IMR-90 (cell line): Measurements from ENCODE around the gene CD34. TPM values are rescaled to one million over a fixed set of nuclear protein-coding genes. Genes with fewer than 3 reads are reported as not detected.

Experiments used
- ATAC-seq: fragments of 200-7000 bp; cut with Tn5 transposase; 2 replicates; pipeline ENCODE4 v1.9.1; 2020; ENCODE audit warnings: low read depth, mild to moderate bottlenecking, moderate library complexity
- BruUV-seq: library from RNA; stranded (reverse); fragments of 400-500 nt; replicated peaks from 2 replicates; lab custom pipeline; 2021; lab: Mats Ljungman, UMichigan
- CTCF ChIA-PET: fragments of 300-600 bp; formaldehyde crosslinking; extraction: SDS; loops from one replicate; lab custom pipeline; 2021; ENCODE audit warnings: antibody characterized with exemption; lab: Yijun Ruan, JAX
- POLR2A ChIA-PET: fragments of 300-600 bp; sonication (Branson Sonifier 250); formaldehyde crosslinking; loops from one replicate; lab custom pipeline; 2022; ENCODE audit warnings: antibody characterized with exemption; ENCODE audit not compliant: unreplicated experiment; lab: Charles Lee
- DNase-seq: peaks from one replicate; pipeline ENCODE4 v3.0.0; 2013
- H2AFZ ChIP-seq: replicated peaks from 2 replicates; pipeline ENCODE3; 2013; ENCODE audit warnings: low read length, mild to moderate bottlenecking; ENCODE audit not compliant: poor library complexity
- H2AK5ac ChIP-seq: 2 replicates; pipeline ENCODE4 v1.6.1; 2013; ENCODE audit warnings: low read depth, low read length, inconsistent platforms
- H2AK9ac ChIP-seq: replicated peaks from 2 replicates; pipeline ENCODE3; 2013; ENCODE audit warnings: mild to moderate bottlenecking, low read depth, low read length, moderate library complexity; ENCODE audit not compliant: poor library complexity
- H2BK120ac ChIP-seq: 2 replicates; pipeline ENCODE4 v1.6.1; 2013; ENCODE audit warnings: low read depth, low read length, inconsistent platforms
- H2BK15ac ChIP-seq: 3 replicates; pipeline ENCODE4 v1.6.1; 2013; ENCODE audit warnings: low read depth, low read length, inconsistent platforms
- H2BK20ac ChIP-seq: 2 replicates; pipeline ENCODE4 v1.6.1; 2013; ENCODE audit warnings: low read depth, mild to moderate bottlenecking, inconsistent platforms, low read length, moderate library complexity
- H2BK5ac ChIP-seq: 2 replicates; pipeline ENCODE4 v1.6.1; 2013; ENCODE audit warnings: mild to moderate bottlenecking, low read depth, low read length, inconsistent platforms; ENCODE audit not compliant: poor library complexity, severe bottlenecking
- H3K14ac ChIP-seq: replicated peaks from 2 replicates; pipeline ENCODE4 v1.6.1; 2013; ENCODE audit warnings: low read depth, low read length, inconsistent platforms
- H3K18ac ChIP-seq: 2 replicates; pipeline ENCODE4 v1.6.1; 2013; ENCODE audit warnings: low read depth, low read length, control low read depth
- H3K23ac ChIP-seq: 2 replicates; pipeline ENCODE4 v1.6.1; 2013; ENCODE audit warnings: low read depth, low read length, inconsistent platforms
- H3K27ac ChIP-seq: 2 replicates; pipeline ENCODE4 v1.5.1; 2013; ENCODE audit warnings: mild to moderate bottlenecking, control low read depth, low read length; ENCODE audit not compliant: insufficient read depth
- H3K27me3 ChIP-seq: 2 replicates; pipeline ENCODE4 v1.6.1; 2013; ENCODE audit warnings: low read length; ENCODE audit not compliant: control insufficient read depth, insufficient read depth
- H3K36me3 ChIP-seq: 2 replicates; pipeline ENCODE4 v1.6.1; 2013; ENCODE audit warnings: low read length, mixed read lengths; ENCODE audit not compliant: control insufficient read depth, insufficient read depth
- H3K4ac ChIP-seq: 2 replicates; pipeline ENCODE4 v1.6.1; 2013; ENCODE audit warnings: low read depth, low read length, inconsistent platforms
- H3K4me1 ChIP-seq: 2 replicates; pipeline ENCODE4 v1.6.1; 2013; ENCODE audit warnings: low read length, mixed read lengths; ENCODE audit not compliant: control insufficient read depth, insufficient read depth
- H3K4me2 ChIP-seq: 2 replicates; pipeline ENCODE4 v1.6.1; 2013; ENCODE audit warnings: low read depth, mild to moderate bottlenecking, control low read depth, low read length, moderate library complexity
- H3K4me3 ChIP-seq: 2 replicates; pipeline ENCODE4 v1.5.1; 2013; ENCODE audit warnings: low read depth, mild to moderate bottlenecking, control low read depth, low read length, moderate library complexity; ENCODE audit not compliant: insufficient read depth
- H3K56ac ChIP-seq: 2 replicates; pipeline ENCODE4 v1.6.1; 2013; ENCODE audit warnings: low read length, inconsistent platforms; ENCODE audit not compliant: insufficient read depth; ENCODE audit errors: extremely low read depth
- H3K79me1 ChIP-seq, 2 experiments: 2 replicates each; pipeline ENCODE4 v1.6.1; 2013; ENCODE audit warnings: low read length in 2 of 2, inconsistent platforms in 1 of 2, low read depth in 1 of 2
- H3K9ac ChIP-seq: 2 replicates; pipeline ENCODE4 v1.6.1; 2013; ENCODE audit warnings: low read depth, low read length, control low read depth
- H3K9me1 ChIP-seq: 2 replicates; pipeline ENCODE4 v1.6.1; 2013; ENCODE audit warnings: low read length, inconsistent platforms; ENCODE audit not compliant: insufficient read depth
- H3K9me3 ChIP-seq: 2 replicates; pipeline ENCODE4 v1.6.1; 2013; ENCODE audit warnings: low read length; ENCODE audit not compliant: control insufficient read depth, insufficient read depth
- H4K20me1 ChIP-seq: 2 replicates; pipeline ENCODE4 v1.6.1; 2013; ENCODE audit warnings: low read length, inconsistent platforms; ENCODE audit not compliant: insufficient read depth
- H4K5ac ChIP-seq: 2 replicates; pipeline ENCODE4 v1.6.1; 2013; ENCODE audit warnings: mild to moderate bottlenecking, low read depth, low read length, control low read depth
- H4K8ac ChIP-seq, 2 experiments: 2 replicates each; pipeline ENCODE4 v1.6.1; 2013; ENCODE audit warnings: low read depth in 2 of 2, low read length in 2 of 2, control low read depth in 1 of 2, inconsistent platforms in 1 of 2
- H4K91ac ChIP-seq: 2 replicates; pipeline ENCODE4 v1.6.1; 2013; ENCODE audit warnings: low read depth, low read length, inconsistent platforms; ENCODE audit not compliant: insufficient read depth
- MAFK ChIP-seq: IDR thresholded peaks from 2 replicates; pipeline ENCODE4 v1.6.1; 2012; ENCODE audit warnings: low read depth, low read length, improper control_type of control experiment
- POLR2A ChIP-seq: IDR thresholded peaks from 2 replicates; pipeline ENCODE4 v1.6.1; 2012; ENCODE audit warnings: mild to moderate bottlenecking, low read depth, low read length
- RAD21 ChIP-seq: IDR thresholded peaks from 2 replicates; pipeline ENCODE4 v1.6.1; 2012; ENCODE audit warnings: low read length, improper control_type of control experiment
- SMC3 ChIP-seq: fragments of 150-350 bp; IDR thresholded peaks from 2 replicates; pipeline ENCODE4 v1.6.1; 2016; ENCODE audit warnings: low read depth, mild to moderate bottlenecking, antibody characterized with exemption, low read length, moderate library complexity
- WGBS, 2 experiments: methylation state at CpG; one replicate each; pipeline versions ENCODE4 v1.1.5 to v1.1.7; 2013; ENCODE audit warnings: missing lambda C conversion rate in 2 of 2; ENCODE audit not compliant: insufficient read length in 1 of 2; ENCODE audit errors: extremely low coverage in 2 of 2; 5-methylcytosine and 5-hydroxymethylcytosine counted together
- dilution Hi-C: fragments of 300-500 bp; cut with HindIII; formaldehyde crosslinking; loops from one replicate; pipeline ENCODE4 v1.14.3; 2018; ENCODE audit warnings: low sequenced_read_pairs; ENCODE audit not compliant: unreplicated experiment
- in situ Hi-C: fragments of 300-500 bp; cut with MboI; formaldehyde crosslinking; loops from 3 replicates; pipeline ENCODE4 v1.14.3; 2019; ENCODE audit warnings: low sequenced_read_pairs, inconsistent platforms, mixed read lengths
- intact Hi-C: fragments of 100-400 bp; cut with micrococcal nuclease; formaldehyde crosslinking; loops from 2 replicates; pipeline ENCODE4 v1.10.0; 2022
- polyA plus RNA-seq, 3 experiments: library from polyadenylated mRNA; depleted of rRNA; stranded (reverse); fragments of >200 nt; gene quantifications; 2 replicates each; pipeline ENCODE4 v1.2.3, GENCODE V29; 2012; ENCODE audit warnings: low replicate concordance in 1 of 3
- total RNA-seq: library from RNA; depleted of rRNA; stranded (reverse); fragments of >200 nt; gene quantifications from 2 replicates; pipeline ENCODE4 v1.2.3, GENCODE V29; 2012

CD34 gene
- total and polyA plus RNA-seq, 2 of the 4 experiments (the other 2 are of a cell fraction), result 0.14 TPM; not detected in 1

DNA sequence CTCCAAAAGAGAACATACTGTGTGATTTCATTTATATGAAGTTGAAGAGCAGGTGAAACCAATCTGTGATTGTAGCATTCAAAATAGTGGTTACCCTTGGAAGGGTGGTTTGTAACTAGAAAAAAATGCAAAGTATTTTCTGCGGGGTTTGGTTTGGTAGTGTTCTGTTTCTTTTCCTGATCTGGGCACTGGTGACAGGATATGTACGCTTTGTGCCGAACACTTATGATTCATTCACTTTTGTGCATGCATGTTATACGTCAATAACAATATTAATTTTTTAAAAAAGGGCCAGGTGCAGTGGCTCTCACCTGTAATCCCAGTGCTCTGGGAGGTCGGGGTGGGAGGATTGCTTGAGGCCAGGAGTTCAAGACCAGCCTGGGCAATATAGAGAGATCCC lies 63.8 kb downstream of the CD34 start:
- no peak overlapping the region for H2BK5ac ChIP-seq
- ATAC-seq (no peak), DNase-seq (no peak)
- H2BK20ac ChIP-seq, result no peak overlapping the region
- no peaks in the 10 kb centered on the region for H3K9me3 ChIP-seq
- H3K56ac ChIP-seq, result no peak overlapping the region
- H2BK120ac ChIP-seq, result no peak overlapping the region
- H3K36me3 ChIP-seq, result no peaks in the 10 kb centered on the region
- H3K27me3 ChIP-seq, result no peaks in the 10 kb centered on the region
- H3K14ac ChIP-seq, result no peak overlapping the region
- no peak overlapping the region for H4K91ac ChIP-seq
- H2AFZ ChIP-seq, result no peak overlapping the region
- dilution Hi-C loops (no loop called here), intact Hi-C loops (no loop called here), in situ Hi-C loops (no loop called here)
- no peak overlapping the region for H3K9ac ChIP-seq
- TF ChIP-seq MAFK, result no peak
- no peak for TF ChIP-seq RAD21
- TF ChIP-seq SMC3, result no peak
- TF ChIP-seq POLR2A, result no peak
- POLR2A ChIA-PET, result no interaction called here
- CTCF ChIA-PET, result interaction anchor here (0.8 kb wide), 1 partner anchor 15 kb away, joined by 3 read pairs; no protein-coding TSS in a partner anchor
- no peak overlapping the region for H2BK15ac ChIP-seq
- no peak overlapping the region for H3K4ac ChIP-seq
- no peak overlapping the region for H3K23ac ChIP-seq
- WGBS, 2 experiments, result no CpG with 5 or more reads among the region's 5 CpGs
- no peak overlapping the region for H2AK5ac ChIP-seq
- H3K18ac ChIP-seq, result no peak overlapping the region
- no peak overlapping the region for H3K4me2 ChIP-seq
- BruUV-seq, result no TSS peak
- H3K27ac ChIP-seq, result no peak overlapping the region
- peaks cover 0 to 7% of the 10 kb centered on the region in 2 experiments; a peak in 2 of 4 replicates for H3K79me1 ChIP-seq
- no peaks in the 10 kb centered on the region for H4K20me1 ChIP-seq
- no peak overlapping the region for H4K5ac ChIP-seq
- H4K8ac ChIP-seq, result no peak overlapping the region
- no peaks in the 10 kb centered on the region for H3K4me1 ChIP-seq
- H2AK9ac ChIP-seq, result no peak overlapping the region
- no peak overlapping the region for H3K4me3 ChIP-seq
- H3K9me1 ChIP-seq, result no peaks in the 10 kb centered on the region; the same call in 1 of the 2 replicates
